GM23338 (cell line): Measurements from ENCODE around the gene THBS2. TPM values are rescaled to one million over a fixed set of nuclear protein-coding genes. Genes with fewer than 3 reads are reported as not detected.

Source experiments
- ATAC-seq: fragments of 200-7000 bp; cut with Tn5 transposase; 3 replicates; pipeline ENCODE4 v1.9.1; 2020
- DNase-seq: peaks from one replicate; pipeline ENCODE4 v3.0.0-alpha.2; 2015; ENCODE audit warnings: low spot score
- H2AFZ ChIP-seq: fragments of 200-600 bp; sonication (generic); 2 replicates; pipeline ENCODE4 v1.8.0; 2016; ENCODE audit warnings: antibody characterized with exemption, mild to moderate bottlenecking, moderate library complexity
- H3F3A ChIP-seq: fragments of 200-600 bp; sonication (generic); replicated peaks from 2 replicates; pipeline ENCODE4 v1.8.0; 2017; ENCODE audit warnings: antibody characterized with exemption, mixed run types, low read depth
- H3K27ac ChIP-seq: fragments of 200-600 bp; sonication (generic); 2 replicates; pipeline ENCODE4 v1.6.1; 2016; ENCODE audit warnings: low read depth
- H3K27me3 ChIP-seq: fragments of 200-600 bp; sonication (generic); 2 replicates; pipeline ENCODE4 v1.8.0; 2016; ENCODE audit warnings: mild to moderate bottlenecking, mixed run types, moderate library complexity; ENCODE audit not compliant: insufficient read depth
- H3K36me3 ChIP-seq: fragments of 200-600 bp; sonication (generic); 2 replicates; pipeline ENCODE4 v1.8.0; 2016; ENCODE audit warnings: mild to moderate bottlenecking; ENCODE audit not compliant: insufficient read depth
- H3K4me1 ChIP-seq: fragments of 200-600 bp; sonication (generic); 2 replicates; pipeline ENCODE4 v1.8.0; 2016; ENCODE audit warnings: mild to moderate bottlenecking, moderate library complexity; ENCODE audit not compliant: insufficient read depth
- H3K4me2 ChIP-seq: fragments of 200-600 bp; sonication (generic); 2 replicates; pipeline ENCODE4 v1.7.1; 2017; ENCODE audit warnings: mixed run types
- H3K4me3 ChIP-seq: fragments of 200-600 bp; sonication (generic); 2 replicates; pipeline ENCODE4 v1.6.1; 2016; ENCODE audit warnings: mixed run types
- H3K79me2 ChIP-seq: fragments of 200-600 bp; sonication (generic); replicated peaks from 2 replicates; pipeline ENCODE4 v1.8.0; 2017; ENCODE audit warnings: mild to moderate bottlenecking; ENCODE audit not compliant: insufficient read depth
- H3K9me2 ChIP-seq: fragments of 200-600 bp; sonication (generic); 2 replicates; pipeline ENCODE4 v1.8.0; 2017; ENCODE audit not compliant: insufficient read depth
- H4K20me1 ChIP-seq: fragments of 200-600 bp; sonication (generic); replicated peaks from 2 replicates; pipeline ENCODE4 v1.8.0; 2017; ENCODE audit warnings: mild to moderate bottlenecking; ENCODE audit not compliant: insufficient read depth
- H3K27ac Mint-ChIP-seq: 2 replicates; pipeline ENCODE4 v1.8.0; 2020; ENCODE audit warnings: inconsistent platforms, mild to moderate bottlenecking, moderate library complexity, mixed read lengths
- H3K27me3 Mint-ChIP-seq: 3 replicates; pipeline ENCODE4 v1.8.0; 2022; ENCODE audit warnings: low read depth, mild to moderate bottlenecking, moderate library complexity, mixed read lengths, inconsistent platforms; ENCODE audit not compliant: insufficient read depth, poor library complexity
- H3K36me3 Mint-ChIP-seq: 3 replicates; pipeline ENCODE4 v1.8.0; 2021; ENCODE audit warnings: low read depth, mild to moderate bottlenecking, inconsistent platforms, moderate library complexity, mixed read lengths
- H3K4me1 Mint-ChIP-seq: 3 replicates; pipeline ENCODE4 v1.8.0; 2020; ENCODE audit warnings: mild to moderate bottlenecking, inconsistent platforms, mixed read lengths
- H3K4me3 Mint-ChIP-seq: 3 replicates; pipeline ENCODE4 v1.8.0; 2021; ENCODE audit warnings: moderate library complexity, mild to moderate bottlenecking, inconsistent platforms, mixed read lengths
- H3K9me3 Mint-ChIP-seq: 3 replicates; pipeline ENCODE4 v1.8.0; 2020; ENCODE audit warnings: moderate library complexity, mild to moderate bottlenecking, inconsistent platforms, mixed read lengths
- CREB1 ChIP-seq: fragments of 250-450 bp; sonication (Bioruptor Pico); IDR thresholded peaks from 2 replicates; pipeline ENCODE4 v1.5.0; 2020; ENCODE audit warnings: low read depth, mild to moderate bottlenecking, moderate library complexity
- EZH2 ChIP-seq: fragments of 200-600 bp; sonication (generic); IDR thresholded peaks from one replicate; pipeline ENCODE4 v1.8.0; 2017; ENCODE audit warnings: antibody characterized with exemption, mild to moderate bottlenecking, low read depth; ENCODE audit not compliant: unreplicated experiment
- EZH2phosphoT487 ChIP-seq: fragments of 200-600 bp; sonication (generic); IDR thresholded peaks from one replicate; pipeline ENCODE4 v1.8.1; 2018; ENCODE audit warnings: antibody characterized with exemption; ENCODE audit not compliant: unreplicated experiment
- JUNB ChIP-seq: IDR thresholded peaks from one replicate; pipeline ENCODE4 v1.6.1; 2016; ENCODE audit warnings: antibody characterized with exemption; ENCODE audit not compliant: unreplicated experiment
- NANOG ChIP-seq: IDR thresholded peaks from 2 replicates; pipeline ENCODE4 v1.6.1; 2016; ENCODE audit warnings: antibody characterized with exemption, borderline replicate concordance
- POLR2AphosphoS5 ChIP-seq: IDR thresholded peaks from 2 replicates; pipeline ENCODE4 v1.6.1; 2016; ENCODE audit warnings: antibody characterized with exemption, low read depth
- STAT1 ChIP-seq: IDR thresholded peaks from one replicate; pipeline ENCODE4 v1.6.1; 2016; ENCODE audit warnings: antibody characterized with exemption; ENCODE audit not compliant: unreplicated experiment
- ZNF114 ChIP-seq: fragments of 250-450 bp; sonication (Bioruptor Pico); IDR thresholded peaks from 2 replicates; pipeline ENCODE4 v1.5.0; 2020; ENCODE audit warnings: mild to moderate bottlenecking, moderate library complexity
- ZNF331 ChIP-seq: fragments of 250-450 bp; sonication (Bioruptor Pico); IDR thresholded peaks from 2 replicates; pipeline ENCODE4 v1.5.0; 2020; ENCODE audit warnings: low read depth, mild to moderate bottlenecking, moderate library complexity
- polyA plus RNA-seq: library from polyadenylated mRNA; unstranded; fragments of >200 nt; fragmentation: Nextera tagmentation; extraction: Ambion mirVana; gene quantifications from 2 replicates; pipeline ENCODE4 v1.2.1, GENCODE V29; 2016
- total RNA-seq: library from RNA; depleted of rRNA; stranded (reverse); fragments of >200 nt; shearing (Covaris generic); gene quantifications from 2 replicates; pipeline ENCODE4 v1.2.3, GENCODE V29; 2014
- TF ChIP-seq, protein P1 (sequence below): IDR thresholded peaks from one replicate; pipeline ENCODE4 v1.6.1; 2018; ENCODE audit warnings: antibody characterized with exemption; ENCODE audit not compliant: unreplicated experiment
- TF ChIP-seq, protein P2 (sequence below): IDR thresholded peaks from 2 replicates; pipeline ENCODE4 v1.6.1; 2016; ENCODE audit warnings: antibody characterized with exemption
- TF ChIP-seq, protein P3 (sequence below), 2 experiments: fragments of 200-600 bp in 1 of 2; sonication (generic) in 1 of 2; conservative IDR thresholded peaks; 2 replicates each; pipeline versions ENCODE4 v1.5.1 to v1.6.1; 2016 to 2017; ENCODE audit warnings: antibody characterized with exemption in 2 of 2, low read depth in 2 of 2, mild to moderate bottlenecking in 2 of 2, moderate library complexity in 1 of 2
- TF ChIP-seq, protein P4 (sequence below): fragments of 250-450 bp; sonication (Bioruptor Pico); IDR thresholded peaks from 2 replicates; pipeline ENCODE4 v1.5.0; 2020; ENCODE audit warnings: mild to moderate bottlenecking, moderate library complexity

THBS2 gene
- total and polyA plus RNA-seq, 2 experiments from 2014 or later = 7.9 to 44.7 TPM

DNA sequence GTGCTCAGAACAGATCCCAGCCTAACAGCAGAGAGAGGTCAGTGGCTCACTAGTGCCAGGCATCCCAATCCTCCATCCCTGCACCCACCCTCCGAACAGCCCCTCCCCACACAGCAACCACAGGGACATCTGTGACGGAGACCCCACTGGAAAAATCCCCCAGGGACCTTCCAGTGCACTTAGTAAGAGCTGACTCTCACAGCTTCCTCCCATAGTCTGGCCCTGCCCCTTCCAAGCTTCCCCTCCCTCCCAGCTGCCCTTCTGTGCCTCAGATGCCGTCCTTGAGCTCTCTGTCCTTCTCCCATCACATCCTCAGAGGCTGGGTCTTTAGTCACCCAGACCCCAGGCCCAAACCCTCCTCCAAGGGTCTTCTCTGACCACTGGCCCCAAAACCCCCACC is 9.7 kb upstream of the THBS2 start:
- Histone ChIP-seq H2AFZ (no peak overlapping the region), H3K4me1 (no peaks in the 10 kb centered on the region), H3F3A (no peaks in the 10 kb centered on the region), H3K4me3 (no peak overlapping the region), H3K9me2 (peaks cover 6% of the 10 kb centered on the region; the same call in 1 of the 2 replicates), H3K27ac (no peak overlapping the region), H3K4me2 (no peak overlapping the region), H3K36me3 (no peaks in the 10 kb centered on the region), H3K79me2 (no peaks in the 10 kb centered on the region), H3K27me3 (no peaks in the 10 kb centered on the region), H4K20me1 (no peaks in the 10 kb centered on the region)
- Mint-ChIP-seq H3K4me1 (peaks cover 6% of the 10 kb centered on the region; the same call in 2 of the 3 replicates), H3K27ac (no peak overlapping the region), H3K36me3 (peaks cover 7% of the 10 kb centered on the region; the same call in 1 of the 3 replicates), H3K27me3 (peaks cover 3% of the 10 kb centered on the region), H3K9me3 (peaks cover 7% of the 10 kb centered on the region; the same call in 2 of the 3 replicates), H3K4me3 (no peak overlapping the region)
- no peak for ATAC-seq
- no peak for TF ChIP-seq STAT1
- no peak for TF ChIP-seq CREB1 (CRISPR knock-in tag)
- TF ChIP-seq, protein P1, sequence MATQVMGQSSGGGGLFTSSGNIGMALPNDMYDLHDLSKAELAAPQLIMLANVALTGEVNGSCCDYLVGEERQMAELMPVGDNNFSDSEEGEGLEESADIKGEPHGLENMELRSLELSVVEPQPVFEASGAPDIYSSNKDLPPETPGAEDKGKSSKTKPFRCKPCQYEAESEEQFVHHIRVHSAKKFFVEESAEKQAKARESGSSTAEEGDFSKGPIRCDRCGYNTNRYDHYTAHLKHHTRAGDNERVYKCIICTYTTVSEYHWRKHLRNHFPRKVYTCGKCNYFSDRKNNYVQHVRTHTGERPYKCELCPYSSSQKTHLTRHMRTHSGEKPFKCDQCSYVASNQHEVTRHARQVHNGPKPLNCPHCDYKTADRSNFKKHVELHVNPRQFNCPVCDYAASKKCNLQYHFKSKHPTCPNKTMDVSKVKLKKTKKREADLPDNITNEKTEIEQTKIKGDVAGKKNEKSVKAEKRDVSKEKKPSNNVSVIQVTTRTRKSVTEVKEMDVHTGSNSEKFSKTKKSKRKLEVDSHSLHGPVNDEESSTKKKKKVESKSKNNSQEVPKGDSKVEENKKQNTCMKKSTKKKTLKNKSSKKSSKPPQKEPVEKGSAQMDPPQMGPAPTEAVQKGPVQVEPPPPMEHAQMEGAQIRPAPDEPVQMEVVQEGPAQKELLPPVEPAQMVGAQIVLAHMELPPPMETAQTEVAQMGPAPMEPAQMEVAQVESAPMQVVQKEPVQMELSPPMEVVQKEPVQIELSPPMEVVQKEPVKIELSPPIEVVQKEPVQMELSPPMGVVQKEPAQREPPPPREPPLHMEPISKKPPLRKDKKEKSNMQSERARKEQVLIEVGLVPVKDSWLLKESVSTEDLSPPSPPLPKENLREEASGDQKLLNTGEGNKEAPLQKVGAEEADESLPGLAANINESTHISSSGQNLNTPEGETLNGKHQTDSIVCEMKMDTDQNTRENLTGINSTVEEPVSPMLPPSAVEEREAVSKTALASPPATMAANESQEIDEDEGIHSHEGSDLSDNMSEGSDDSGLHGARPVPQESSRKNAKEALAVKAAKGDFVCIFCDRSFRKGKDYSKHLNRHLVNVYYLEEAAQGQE = no peak
- TF ChIP-seq EZH2phosphoT487 = no peak
- TF ChIP-seq ZNF114 (CRISPR knock-in tag) = no peak
- TF ChIP-seq, protein P2, sequence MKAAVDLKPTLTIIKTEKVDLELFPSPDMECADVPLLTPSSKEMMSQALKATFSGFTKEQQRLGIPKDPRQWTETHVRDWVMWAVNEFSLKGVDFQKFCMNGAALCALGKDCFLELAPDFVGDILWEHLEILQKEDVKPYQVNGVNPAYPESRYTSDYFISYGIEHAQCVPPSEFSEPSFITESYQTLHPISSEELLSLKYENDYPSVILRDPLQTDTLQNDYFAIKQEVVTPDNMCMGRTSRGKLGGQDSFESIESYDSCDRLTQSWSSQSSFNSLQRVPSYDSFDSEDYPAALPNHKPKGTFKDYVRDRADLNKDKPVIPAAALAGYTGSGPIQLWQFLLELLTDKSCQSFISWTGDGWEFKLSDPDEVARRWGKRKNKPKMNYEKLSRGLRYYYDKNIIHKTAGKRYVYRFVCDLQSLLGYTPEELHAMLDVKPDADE = no peak
- TF ChIP-seq, protein P3, sequence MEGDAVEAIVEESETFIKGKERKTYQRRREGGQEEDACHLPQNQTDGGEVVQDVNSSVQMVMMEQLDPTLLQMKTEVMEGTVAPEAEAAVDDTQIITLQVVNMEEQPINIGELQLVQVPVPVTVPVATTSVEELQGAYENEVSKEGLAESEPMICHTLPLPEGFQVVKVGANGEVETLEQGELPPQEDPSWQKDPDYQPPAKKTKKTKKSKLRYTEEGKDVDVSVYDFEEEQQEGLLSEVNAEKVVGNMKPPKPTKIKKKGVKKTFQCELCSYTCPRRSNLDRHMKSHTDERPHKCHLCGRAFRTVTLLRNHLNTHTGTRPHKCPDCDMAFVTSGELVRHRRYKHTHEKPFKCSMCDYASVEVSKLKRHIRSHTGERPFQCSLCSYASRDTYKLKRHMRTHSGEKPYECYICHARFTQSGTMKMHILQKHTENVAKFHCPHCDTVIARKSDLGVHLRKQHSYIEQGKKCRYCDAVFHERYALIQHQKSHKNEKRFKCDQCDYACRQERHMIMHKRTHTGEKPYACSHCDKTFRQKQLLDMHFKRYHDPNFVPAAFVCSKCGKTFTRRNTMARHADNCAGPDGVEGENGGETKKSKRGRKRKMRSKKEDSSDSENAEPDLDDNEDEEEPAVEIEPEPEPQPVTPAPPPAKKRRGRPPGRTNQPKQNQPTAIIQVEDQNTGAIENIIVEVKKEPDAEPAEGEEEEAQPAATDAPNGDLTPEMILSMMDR (conservative IDR thresholded peaks at IDR 0.05; ENCODE audit: low read depth in 2 of 2) = no peak
- TF ChIP-seq, protein P4, sequence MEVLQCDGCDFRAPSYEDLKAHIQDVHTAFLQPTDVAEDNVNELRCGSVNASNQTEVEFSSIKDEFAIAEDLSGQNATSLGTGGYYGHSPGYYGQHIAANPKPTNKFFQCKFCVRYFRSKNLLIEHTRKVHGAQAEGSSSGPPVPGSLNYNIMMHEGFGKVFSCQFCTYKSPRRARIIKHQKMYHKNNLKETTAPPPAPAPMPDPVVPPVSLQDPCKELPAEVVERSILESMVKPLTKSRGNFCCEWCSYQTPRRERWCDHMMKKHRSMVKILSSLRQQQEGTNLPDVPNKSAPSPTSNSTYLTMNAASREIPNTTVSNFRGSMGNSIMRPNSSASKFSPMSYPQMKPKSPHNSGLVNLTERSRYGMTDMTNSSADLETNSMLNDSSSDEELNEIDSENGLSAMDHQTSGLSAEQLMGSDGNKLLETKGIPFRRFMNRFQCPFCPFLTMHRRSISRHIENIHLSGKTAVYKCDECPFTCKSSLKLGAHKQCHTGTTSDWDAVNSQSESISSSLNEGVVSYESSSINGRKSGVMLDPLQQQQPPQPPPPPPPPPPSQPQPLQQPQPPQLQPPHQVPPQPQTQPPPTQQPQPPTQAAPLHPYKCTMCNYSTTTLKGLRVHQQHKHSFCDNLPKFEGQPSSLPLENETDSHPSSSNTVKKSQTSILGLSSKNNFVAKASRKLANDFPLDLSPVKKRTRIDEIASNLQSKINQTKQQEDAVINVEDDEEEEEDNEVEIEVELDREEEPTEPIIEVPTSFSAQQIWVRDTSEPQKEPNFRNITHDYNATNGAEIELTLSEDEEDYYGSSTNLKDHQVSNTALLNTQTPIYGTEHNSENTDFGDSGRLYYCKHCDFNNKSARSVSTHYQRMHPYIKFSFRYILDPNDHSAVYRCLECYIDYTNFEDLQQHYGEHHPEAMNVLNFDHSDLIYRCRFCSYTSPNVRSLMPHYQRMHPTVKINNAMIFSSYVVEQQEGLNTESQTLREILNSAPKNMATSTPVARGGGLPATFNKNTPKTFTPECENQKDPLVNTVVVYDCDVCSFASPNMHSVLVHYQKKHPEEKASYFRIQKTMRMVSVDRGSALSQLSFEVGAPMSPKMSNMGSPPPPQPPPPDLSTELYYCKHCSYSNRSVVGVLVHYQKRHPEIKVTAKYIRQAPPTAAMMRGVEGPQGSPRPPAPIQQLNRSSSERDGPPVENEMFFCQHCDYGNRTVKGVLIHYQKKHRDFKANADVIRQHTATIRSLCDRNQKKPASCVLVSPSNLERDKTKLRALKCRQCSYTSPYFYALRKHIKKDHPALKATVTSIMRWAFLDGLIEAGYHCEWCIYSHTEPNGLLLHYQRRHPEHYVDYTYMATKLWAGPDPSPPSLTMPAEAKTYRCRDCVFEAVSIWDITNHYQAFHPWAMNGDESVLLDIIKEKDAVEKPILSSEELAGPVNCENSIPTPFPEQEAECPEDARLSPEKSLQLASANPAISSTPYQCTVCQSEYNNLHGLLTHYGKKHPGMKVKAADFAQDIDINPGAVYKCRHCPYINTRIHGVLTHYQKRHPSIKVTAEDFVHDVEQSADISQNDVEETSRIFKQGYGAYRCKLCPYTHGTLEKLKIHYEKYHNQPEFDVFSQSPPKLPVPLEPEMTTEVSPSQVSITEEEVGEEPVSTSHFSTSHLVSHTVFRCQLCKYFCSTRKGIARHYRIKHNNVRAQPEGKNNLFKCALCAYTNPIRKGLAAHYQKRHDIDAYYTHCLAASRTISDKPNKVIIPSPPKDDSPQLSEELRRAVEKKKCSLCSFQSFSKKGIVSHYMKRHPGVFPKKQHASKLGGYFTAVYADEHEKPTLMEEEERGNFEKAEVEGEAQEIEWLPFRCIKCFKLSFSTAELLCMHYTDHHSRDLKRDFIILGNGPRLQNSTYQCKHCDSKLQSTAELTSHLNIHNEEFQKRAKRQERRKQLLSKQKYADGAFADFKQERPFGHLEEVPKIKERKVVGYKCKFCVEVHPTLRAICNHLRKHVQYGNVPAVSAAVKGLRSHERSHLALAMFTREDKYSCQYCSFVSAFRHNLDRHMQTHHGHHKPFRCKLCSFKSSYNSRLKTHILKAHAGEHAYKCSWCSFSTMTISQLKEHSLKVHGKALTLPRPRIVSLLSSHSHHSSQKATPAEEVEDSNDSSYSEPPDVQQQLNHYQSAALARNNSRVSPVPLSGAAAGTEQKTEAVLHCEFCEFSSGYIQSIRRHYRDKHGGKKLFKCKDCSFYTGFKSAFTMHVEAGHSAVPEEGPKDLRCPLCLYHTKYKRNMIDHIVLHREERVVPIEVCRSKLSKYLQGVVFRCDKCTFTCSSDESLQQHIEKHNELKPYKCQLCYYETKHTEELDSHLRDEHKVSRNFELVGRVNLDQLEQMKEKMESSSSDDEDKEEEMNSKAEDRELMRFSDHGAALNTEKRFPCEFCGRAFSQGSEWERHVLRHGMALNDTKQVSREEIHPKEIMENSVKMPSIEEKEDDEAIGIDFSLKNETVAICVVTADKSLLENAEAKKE = no peak
- no peak for TF ChIP-seq EZH2
- no peak for TF ChIP-seq POLR2AphosphoS5
- TF ChIP-seq NANOG = no peak
- TF ChIP-seq JUNB = no peak
- TF ChIP-seq ZNF331 (CRISPR knock-in tag) = no peak
- DNase-seq = no peak
